BLaER1 treated with 17β-estradiol and CSF1 and Interleukin-3, amounts not matched to agents 10 nM and 100 nM (cell line): ENCODE measurements around the gene G6PC2.
"Not testable (repeated sequence)": the region's sequence is repeated elsewhere in the genome, so short reads cannot be mapped to it uniquely, and the experiment has no call there.

Experiments used
- H3K27ac ChIP-seq, 11 experiments: shearing (Covaris generic); formaldehyde crosslinking; 2 replicates each; pipeline ENCODE4 v1.8.1; 2022
- H3K27me3 ChIP-seq, 11 experiments: shearing (Covaris generic); formaldehyde crosslinking; 2 replicates each; pipeline ENCODE4 v1.8.1; 2022
- H3K36me3 ChIP-seq, 11 experiments: shearing (Covaris generic); formaldehyde crosslinking; 2 replicates each; pipeline ENCODE4 v1.8.1; 2022
- H3K4me1 ChIP-seq, 10 experiments: shearing (Covaris generic); formaldehyde crosslinking; 2 replicates each; pipeline ENCODE4 v1.8.1; 2022
- H3K4me2 ChIP-seq, 11 experiments: shearing (Covaris generic); formaldehyde crosslinking; 2 replicates each; pipeline ENCODE4 v1.8.1; 2022
- H3K4me3 ChIP-seq, 10 experiments: shearing (Covaris generic); formaldehyde crosslinking; 2 replicates each; pipeline ENCODE4 v1.8.1; 2022
- H3K9ac ChIP-seq, 11 experiments: shearing (Covaris generic); formaldehyde crosslinking; 2 replicates each; pipeline ENCODE4 v1.8.1; 2022
- H3K9me3 ChIP-seq, 11 experiments: shearing (Covaris generic); formaldehyde crosslinking; replicated peaks in 1 of 11; 2 replicates each; pipeline ENCODE4 v1.8.1; 2022
- H4K20me1 ChIP-seq, 11 experiments: shearing (Covaris generic); formaldehyde crosslinking; 2 replicates each; pipeline ENCODE4 v1.8.1; 2022
- Cebpa-rat ChIP-seq, 11 experiments: shearing (Covaris generic); IDR thresholded peaks; 2 replicates each; pipeline ENCODE4 v1.8.1; 2022

G6PC2 gene

GRCh38 chr2:168901003-168901402, at the start of gene G6PC2:
G6PC2 (plus strand) TSS chr2:168901291; CDS start chr2:168901332, 41 bp downstream.
- Histone ChIP-seq H3K4me3 (no peak within 1 kb of the TSS), H3K9ac (no peak within 1 kb of the TSS), H4K20me1 (no peaks in the 10 kb centered on the region), H3K4me2 (no peak within 1 kb of the TSS), H3K27ac (no peak within 1 kb of the TSS), H3K9me3 (no peaks in the 10 kb centered on the region), H3K27me3 (no peaks in the 10 kb centered on the region), H3K36me3 (no peaks in the 10 kb centered on the region), H3K4me1 (no peaks in the 10 kb centered on the region)
- no peak for TF ChIP-seq Cebpa-rat (IDR thresholded peaks at IDR 0.05)

GRCh38 chr2:168851674-168852320, 49.3 kb upstream of the G6PC2 start:
- H3K4me3 ChIP-seq: no peak overlapping the region
- no peak for TF ChIP-seq Cebpa-rat (IDR thresholded peaks at IDR 0.05)
- no peaks in the 10 kb centered on the region for H4K20me1 ChIP-seq
- peaks cover 0 to 55% (median 32%) of the 10 kb centered on the region in 11 experiments; a peak in 17 of 22 replicates for H3K36me3 ChIP-seq
- H3K27me3 ChIP-seq: no peaks in the 10 kb centered on the region
- H3K27ac ChIP-seq: no peak overlapping the region
- no peaks in the 10 kb centered on the region; a peak in 1 of 22 replicates for H3K9me3 ChIP-seq
- H3K4me1 ChIP-seq: no peaks in the 10 kb centered on the region
- no peak overlapping the region for H3K4me2 ChIP-seq
- no peak overlapping the region for H3K9ac ChIP-seq

- no peak for TF ChIP-seq Cebpa-rat (IDR thresholded peaks at IDR 0.05)
- Histone ChIP-seq H4K20me1 (no peaks in the 10 kb centered on the region), H3K9me3 (no peaks in the 10 kb centered on the region; a peak in 1 of 22 replicates), H3K27me3 (no peaks in the 10 kb centered on the region), H3K4me1 (no peaks in the 10 kb centered on the region), H3K9ac (no peak overlapping the region), H3K4me3 (no peak overlapping the region), H3K4me2 (no peak overlapping the region), H3K27ac (no peak overlapping the region), H3K36me3 (peaks cover 0 to 57% (median 32%) of the 10 kb centered on the region in 11 experiments; a peak in 17 of 22 replicates)
These were observed 48.6 kb upstream of the G6PC2 start for GRCh38 chr2:168852481-168852880.

- Histone ChIP-seq H3K4me3 (no peak overlapping the region), H3K27me3 (no peaks in the 10 kb centered on the region), H3K9me3 (no peaks in the 10 kb centered on the region; a peak in 1 of 22 replicates), H4K20me1 (no peaks in the 10 kb centered on the region), H3K4me2 (no peak overlapping the region), H3K27ac (no peak overlapping the region), H3K9ac (no peak overlapping the region), H3K4me1 (no peaks in the 10 kb centered on the region), H3K36me3 (peaks cover 0 to 64% (median 36%) of the 10 kb centered on the region in 11 experiments; a peak in 19 of 22 replicates)
- TF ChIP-seq Cebpa-rat (IDR thresholded peaks at IDR 0.05): no peak
These were observed 47.6 kb upstream of the G6PC2 start for GRCh38 chr2:168853471-168853870.

GRCh38 chr2:168854651-168855050, 46.4 kb upstream of the G6PC2 start:
- Histone ChIP-seq H3K27me3 (no peaks in the 10 kb centered on the region), H3K4me1 (no peaks in the 10 kb centered on the region), H4K20me1 (no peaks in the 10 kb centered on the region), H3K27ac (no peak overlapping the region), H3K9me3 (no peaks in the 10 kb centered on the region; a peak in 1 of 22 replicates), H3K4me3 (no peak overlapping the region), H3K36me3 (peaks cover 0 to 73% (median 43%) of the 10 kb centered on the region in 11 experiments; a peak in 19 of 22 replicates), H3K4me2 (no peak overlapping the region), H3K9ac (no peak overlapping the region)
- TF ChIP-seq Cebpa-rat (IDR thresholded peaks at IDR 0.05): no peak

GRCh38 chr2:168855601-168856000, 45.5 kb upstream of the G6PC2 start:
- TF ChIP-seq Cebpa-rat (IDR thresholded peaks at IDR 0.05): no peak
- H3K4me1 ChIP-seq: no peaks in the 10 kb centered on the region
- H3K27ac ChIP-seq: no peak overlapping the region
- H4K20me1 ChIP-seq: no peaks in the 10 kb centered on the region
- no peak overlapping the region for H3K4me2 ChIP-seq
- H3K27me3 ChIP-seq: no peaks in the 10 kb centered on the region
- H3K4me3 ChIP-seq: no peak overlapping the region
- no peaks in the 10 kb centered on the region; a peak in 1 of 22 replicates for H3K9me3 ChIP-seq
- no peak overlapping the region for H3K9ac ChIP-seq
- peaks cover 0 to 78% (median 48%) of the 10 kb centered on the region in 11 experiments; a peak in 19 of 22 replicates for H3K36me3 ChIP-seq

- no peak for TF ChIP-seq Cebpa-rat (IDR thresholded peaks at IDR 0.05)
- Histone ChIP-seq H3K27ac (no peak overlapping the region), H3K9ac (no peak overlapping the region), H3K4me3 (no peak overlapping the region), H3K36me3 (peaks cover 0 to 85% (median 41%) of the 10 kb centered on the region in 11 experiments; a peak in 19 of 22 replicates), H3K4me1 (no peaks in the 10 kb centered on the region), H3K27me3 (no peaks in the 10 kb centered on the region), H3K9me3 (no peaks in the 10 kb centered on the region; a peak in 1 of 22 replicates), H3K4me2 (no peak overlapping the region), H4K20me1 (no peaks in the 10 kb centered on the region)
These were observed 42.9 kb upstream of the G6PC2 start for GRCh38 chr2:168858146-168858545.

- not testable (repeated sequence) for H3K4me2 ChIP-seq, H3K4me1 ChIP-seq, H4K20me1 ChIP-seq, H3K4me3 ChIP-seq, H3K27me3 ChIP-seq, H3K9ac ChIP-seq, H3K27ac ChIP-seq
- H3K9me3 ChIP-seq: peaks cover 0 to 20% (median 8%) of the 10 kb centered on the region in 11 experiments; a peak in 10 of 22 replicates
- H3K36me3 ChIP-seq: peaks cover 20 to 49% (median 43%) of the 10 kb centered on the region in 11 experiments
These were observed 33.9 kb upstream of the G6PC2 start for GRCh38 chr2:168867164-168867563.

GRCh38 chr2:168870369-168870768, 30.7 kb upstream of the G6PC2 start:
- H3K27ac ChIP-seq, H3K4me3 ChIP-seq, H3K9ac ChIP-seq, H3K4me2 ChIP-seq, H3K27me3 ChIP-seq, H3K4me1 ChIP-seq, H4K20me1 ChIP-seq: not testable (repeated sequence)
- peaks cover 11 to 49% (median 42%) of the 10 kb centered on the region in 11 experiments; a peak in 21 of 22 replicates for H3K36me3 ChIP-seq
- H3K9me3 ChIP-seq: peaks cover 0 to 18% (median 8%) of the 10 kb centered on the region in 11 experiments; a peak in 10 of 22 replicates

GRCh38 chr2:168870824-168871223, 30.3 kb upstream of the G6PC2 start:
- H3K27ac ChIP-seq, H3K4me3 ChIP-seq, H3K4me1 ChIP-seq, H3K27me3 ChIP-seq, H3K9ac ChIP-seq, H3K4me2 ChIP-seq, H4K20me1 ChIP-seq: not testable (repeated sequence)
- peaks cover 0 to 18% (median 8%) of the 10 kb centered on the region in 11 experiments; a peak in 10 of 22 replicates for H3K9me3 ChIP-seq
- H3K36me3 ChIP-seq: peaks cover 11 to 52% (median 42%) of the 10 kb centered on the region in 11 experiments; a peak in 21 of 22 replicates
